BE2C (cell line): Measurements from ENCODE around the gene DDN.

Experiments used
- DNase-seq: peaks from one replicate; pipeline ENCODE4 v3.0.0-alpha.2; 2020
- H3K27me3 ChIP-seq: fragments of 250-450 bp; sonication (Bioruptor Pico); 2 replicates; pipeline ENCODE4 v1.5.1; 2020; ENCODE audit warnings: mild to moderate bottlenecking
- H3K36me3 ChIP-seq: fragments of 250-450 bp; sonication (Bioruptor Pico); 2 replicates; pipeline ENCODE4 v1.5.1; 2020; ENCODE audit warnings: mild to moderate bottlenecking
- H3K4me1 ChIP-seq: fragments of 250-450 bp; sonication (Bioruptor Pico); 2 replicates; pipeline ENCODE4 v1.5.1; 2020
- H3K4me3 ChIP-seq: 2 replicates; pipeline ENCODE4 v1.5.1; 2011; ENCODE audit warnings: low read depth, low read length
- H3K9me3 ChIP-seq: fragments of 250-450 bp; sonication (Bioruptor Pico); 2 replicates; pipeline ENCODE4 v1.5.1; 2020
- CTCF ChIP-seq: IDR thresholded peaks from 2 replicates; pipeline ENCODE4 v1.5.1; 2012; ENCODE audit warnings: mild to moderate bottlenecking, low read depth, low read length

Gene DDN

GRCh38 chr12:48981757-48982157 is 17.4 kb downstream of the DDN start:
- TF ChIP-seq CTCF = no peak
- peaks cover 80% of the 10 kb centered on the region for H3K27me3 ChIP-seq
- no peaks in the 10 kb centered on the region for H3K36me3 ChIP-seq
- no peaks in the 10 kb centered on the region for H3K9me3 ChIP-seq
- no peak overlapping the region for H3K4me3 ChIP-seq
- H3K4me1 ChIP-seq = peaks cover 2% of the 10 kb centered on the region; the same call in 1 of the 2 replicates
- DNase-seq = no peak

DNA sequence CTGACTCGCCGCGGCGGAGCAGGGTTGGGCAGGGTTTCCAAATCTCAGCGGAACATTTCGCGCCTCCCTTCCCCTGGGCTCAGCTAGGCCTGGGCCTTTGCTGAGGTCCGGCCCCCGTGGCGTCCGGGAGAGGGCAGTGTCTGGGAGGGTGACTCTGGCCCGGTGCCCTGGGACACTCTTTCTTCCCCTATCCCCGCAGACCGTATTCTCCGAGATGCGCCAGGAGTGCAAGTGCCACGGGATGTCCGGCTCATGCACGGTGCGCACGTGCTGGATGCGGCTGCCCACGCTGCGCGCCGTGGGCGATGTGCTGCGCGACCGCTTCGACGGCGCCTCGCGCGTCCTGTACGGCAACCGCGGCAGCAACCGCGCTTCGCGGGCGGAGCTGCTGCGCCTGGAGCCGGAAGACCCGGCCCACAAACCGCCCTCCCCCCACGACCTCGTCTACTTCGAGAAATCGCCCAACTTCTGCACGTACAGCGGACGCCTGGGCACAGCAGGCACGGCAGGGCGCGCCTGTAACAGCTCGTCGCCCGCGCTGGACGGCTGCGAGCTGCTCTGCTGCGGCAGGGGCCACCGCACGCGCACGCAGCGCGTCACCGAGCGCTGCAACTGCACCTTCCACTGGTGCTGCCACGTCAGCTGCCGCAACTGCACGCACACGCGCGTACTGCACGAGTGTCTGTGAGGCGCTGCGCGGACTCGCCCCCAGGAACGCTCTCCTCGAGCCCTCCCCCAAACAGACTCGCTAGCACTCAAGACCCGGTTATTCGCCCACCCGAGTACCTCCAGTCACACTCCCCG is 18.0 kb downstream of the DDN start:
- peak; percentile 27; the same call in 1 of the 2 replicates for TF ChIP-seq CTCF
- Histone ChIP-seq H3K27me3 (peaks cover 82% of the 10 kb centered on the region), H3K36me3 (no peaks in the 10 kb centered on the region), H3K4me3 (peak overlapping the region; percentile 24), H3K4me1 (peaks cover 2% of the 10 kb centered on the region; the same call in 1 of the 2 replicates), H3K9me3 (no peaks in the 10 kb centered on the region)
- DNase-seq = peak; percentile 35

DNA sequence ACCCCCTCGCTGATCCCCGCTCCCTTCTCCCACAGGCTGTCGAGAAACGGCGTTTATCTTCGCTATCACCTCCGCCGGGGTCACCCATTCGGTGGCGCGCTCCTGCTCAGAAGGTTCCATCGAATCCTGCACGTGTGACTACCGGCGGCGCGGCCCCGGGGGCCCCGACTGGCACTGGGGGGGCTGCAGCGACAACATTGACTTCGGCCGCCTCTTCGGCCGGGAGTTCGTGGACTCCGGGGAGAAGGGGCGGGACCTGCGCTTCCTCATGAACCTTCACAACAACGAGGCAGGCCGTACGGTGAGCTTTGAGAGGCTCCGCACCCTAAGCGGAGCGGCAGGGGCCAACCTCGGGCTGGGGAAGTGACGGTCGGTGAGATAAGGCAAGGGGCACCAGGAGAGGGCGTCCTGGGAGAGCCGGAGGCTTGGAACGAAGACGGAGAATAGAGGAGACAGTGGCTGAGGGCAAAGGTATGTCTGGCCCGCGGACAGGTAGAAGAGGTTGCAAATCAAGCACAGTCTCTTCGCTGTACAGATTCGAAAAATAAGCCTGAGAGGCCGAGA is 18.7 kb downstream of the DDN start:
- peak; percentile 31 for DNase-seq
- H3K9me3 ChIP-seq = no peaks in the 10 kb centered on the region
- no peaks in the 10 kb centered on the region for H3K36me3 ChIP-seq
- TF ChIP-seq CTCF = no peak
- H3K4me3 ChIP-seq = no peak overlapping the region
- H3K4me1 ChIP-seq = peaks cover 2% of the 10 kb centered on the region; the same call in 1 of the 2 replicates
- peaks cover 82% of the 10 kb centered on the region for H3K27me3 ChIP-seq

GRCh38 chr12:48979602-48980388 is 19.4 kb downstream of the DDN start:
- Histone ChIP-seq H3K27me3 (peaks cover 78% of the 10 kb centered on the region), H3K36me3 (no peaks in the 10 kb centered on the region), H3K9me3 (no peaks in the 10 kb centered on the region), H3K4me3 (no peak overlapping the region), H3K4me1 (peaks cover 2% of the 10 kb centered on the region; the same call in 1 of the 2 replicates)
- DNase-seq = no peak
- no peak for TF ChIP-seq CTCF

- H3K9me3 ChIP-seq = no peaks in the 10 kb centered on the region
- H3K27me3 ChIP-seq = peaks cover 75% of the 10 kb centered on the region
- no peaks in the 10 kb centered on the region for H3K36me3 ChIP-seq
- TF ChIP-seq CTCF = no peak
- no peak for DNase-seq
- no peak overlapping the region for H3K4me3 ChIP-seq
- H3K4me1 ChIP-seq = peaks cover 2% of the 10 kb centered on the region; the same call in 1 of the 2 replicates
These were observed 20.2 kb downstream of the DDN start for GRCh38 chr12:48978741-48979601.
